ENCODE results near the gene PMEL. TPM values are rescaled to one million over a fixed set of nuclear protein-coding genes. Genes with fewer than 3 reads are reported as not detected.
"Not testable (repeated sequence)": the region's sequence is repeated elsewhere in the genome, so short reads cannot be mapped to it uniquely, and the experiment has no call there.

Gene PMEL
- total and polyA plus RNA-seq, 12 donors = 0.35 to 3.8 (median 1.3) TPM; not detected in 1

DNA sequence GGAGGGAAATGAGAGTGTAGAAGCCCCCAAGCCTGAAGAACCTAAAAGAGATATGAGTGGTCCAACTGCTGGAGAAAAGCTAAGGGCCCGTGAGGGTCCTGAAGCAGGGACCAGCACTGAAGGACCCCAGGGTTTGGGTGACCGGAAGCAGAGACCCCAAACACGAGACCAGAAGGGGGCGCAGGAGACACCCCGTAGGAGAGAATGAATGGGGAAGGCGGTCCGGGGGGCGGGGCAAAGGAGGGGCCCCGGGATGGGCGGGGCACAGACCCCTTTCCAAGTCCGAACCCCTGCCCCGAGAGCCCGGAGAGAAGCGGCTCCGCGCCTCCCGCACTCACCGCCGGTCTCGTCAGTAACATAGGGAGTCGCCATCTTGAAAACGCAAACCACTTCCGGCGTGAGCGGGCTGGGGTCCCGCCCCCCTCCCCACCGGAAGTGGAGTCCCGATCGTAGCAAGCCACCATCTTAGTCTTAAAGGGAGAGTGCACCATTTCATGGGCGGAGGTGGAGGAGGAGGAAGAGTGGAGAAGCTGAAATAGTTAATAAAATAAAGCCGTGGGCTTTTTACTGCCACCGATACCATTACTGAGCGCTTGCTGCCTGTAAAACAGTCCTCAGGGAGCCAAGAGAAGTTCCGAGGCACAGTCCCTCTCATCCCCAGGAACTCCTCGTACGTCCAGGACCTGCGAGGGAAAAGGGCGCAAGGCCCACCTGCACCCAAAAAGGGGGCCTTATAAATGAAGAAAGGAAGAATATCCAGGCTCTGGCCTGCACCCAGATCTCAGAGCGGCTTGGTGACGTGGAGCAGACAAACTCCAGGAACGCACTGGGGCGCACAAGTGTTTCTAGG, 38.9 kb downstream of the PMEL start:
- no peaks in the 10 kb centered on the region for H3K36me3 ChIP-seq (replicated peaks in 1 of 2)
- intact Hi-C loops (cut with DNase I) = no loop called here
- TF ChIP-seq CTCF (IDR thresholded peaks at IDR 0.05) (peak; percentile 19 to 73 (median 55)), POLR2A (IDR thresholded peaks at IDR 0.05) (peak in 1 of 2 donors; percentile 53)

DNA sequence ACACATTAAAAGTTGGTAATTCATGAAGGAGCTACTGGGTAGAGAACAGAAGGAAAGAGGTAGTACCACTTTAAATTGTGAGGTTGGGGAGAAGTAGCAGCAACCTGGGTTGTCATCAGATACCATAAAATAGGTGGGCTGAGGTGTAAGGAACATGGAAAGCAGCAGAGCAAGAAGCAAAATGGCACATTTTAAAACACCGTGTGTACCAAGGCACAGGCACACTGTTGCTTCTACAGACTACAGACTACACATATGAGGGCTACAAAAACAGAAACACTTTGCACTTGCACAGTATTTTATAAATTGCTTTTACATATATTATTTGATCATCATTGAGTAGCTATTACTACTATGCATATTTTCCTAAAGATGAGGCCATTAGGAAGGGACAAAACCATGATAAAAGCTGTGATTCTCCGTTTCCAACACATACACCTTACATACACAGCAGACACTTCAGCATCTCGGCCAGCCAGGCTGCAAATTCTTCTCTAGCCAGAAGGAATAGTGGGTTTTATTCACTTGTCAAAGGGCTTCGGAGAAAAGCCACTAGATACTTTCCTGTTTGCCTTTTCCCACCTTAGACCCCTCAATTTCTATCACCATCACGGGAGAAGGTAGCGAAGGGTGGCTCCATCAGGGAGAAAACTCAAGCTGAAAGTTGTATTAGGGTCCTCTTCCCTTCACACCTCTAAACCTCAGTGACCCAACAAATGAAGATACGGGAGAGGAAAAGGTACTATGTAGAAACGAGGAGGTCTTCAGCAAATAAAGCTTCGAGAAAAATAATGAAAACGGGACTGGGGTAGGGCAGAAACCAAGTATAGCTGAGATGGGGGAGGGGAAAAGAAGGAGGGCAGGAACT, 39.7 kb downstream of the PMEL start:
- TF ChIP-seq CTCF (IDR thresholded peaks at IDR 0.05) (no peak), POLR2A (IDR thresholded peaks at IDR 0.05) (no peak)
- H3K4me1 ChIP-seq (replicated peaks in 1 of 2) = peaks cover 20 to 63% of the 10 kb centered on the region in 2 donors
- intact Hi-C loops (cut with DNase I) = no loop called here
- H3K27me3 ChIP-seq = no peaks in the 10 kb centered on the region
- H3K27ac ChIP-seq = peak overlapping the region in 4 of 5 donors; percentile 85 to 96 (median 96)
- no peaks in the 10 kb centered on the region for H3K36me3 ChIP-seq (replicated peaks in 1 of 2)
- WGBS, 4 donors = 9 to 11% (median 10%) methylated on average over 10 of the region's 10 CpGs
- no peak for DNase-seq
- H3K4me3 ChIP-seq = peak overlapping the region; percentile 82 to 98 (median 92)
- no peaks in the 10 kb centered on the region for H3K9me3 ChIP-seq (replicated peaks in 1 of 3)

More for the DNA sequence above, 38.9 kb downstream of the PMEL start:
- DNase-seq = peak; percentile 83 to 94 (median 88)
- H3K27ac ChIP-seq = peak overlapping the region; percentile 85 to 96 (median 95)
- WGBS, 4 donors = 0% methylated on average over 23 to 42 of the region's 42 CpGs
- peak overlapping the region; percentile 82 to 98 (median 92) for H3K4me3 ChIP-seq
- H3K9me3 ChIP-seq (replicated peaks in 1 of 3) = no peaks in the 10 kb centered on the region
- peaks cover 21 to 65% of the 10 kb centered on the region in 2 donors for H3K4me1 ChIP-seq (replicated peaks in 1 of 2)
- no peaks in the 10 kb centered on the region for H3K27me3 ChIP-seq

DNA sequence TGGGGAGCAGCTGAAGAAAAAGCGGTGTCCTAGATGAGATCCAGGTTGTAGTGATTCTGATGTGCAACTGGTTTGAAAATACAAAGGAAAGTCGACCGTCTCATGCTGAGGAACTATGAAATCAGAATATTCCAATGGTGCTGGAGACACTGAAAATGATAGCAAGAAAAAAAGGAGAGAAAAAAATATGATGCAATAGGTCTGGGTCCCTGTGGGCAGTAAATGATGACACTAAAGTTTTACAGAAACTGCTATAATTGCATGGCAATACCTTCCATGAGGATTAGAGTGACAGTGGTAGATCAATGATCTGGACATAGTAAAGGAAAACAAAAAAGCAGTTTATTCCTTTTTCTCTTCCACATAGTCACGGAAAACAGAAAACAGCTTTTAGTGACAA, 40.5 kb downstream of the PMEL start:
- H3K4me3 ChIP-seq = no peak overlapping the region
- no peaks in the 10 kb centered on the region for H3K9me3 ChIP-seq (replicated peaks in 1 of 3)
- peaks cover 14 to 60% of the 10 kb centered on the region in 2 donors for H3K4me1 ChIP-seq (replicated peaks in 1 of 2)
- H3K36me3 ChIP-seq (replicated peaks in 1 of 2) = no peaks in the 10 kb centered on the region
- DNase-seq = no peak
- intact Hi-C loops (cut with DNase I) = no loop called here
- H3K27me3 ChIP-seq = no peaks in the 10 kb centered on the region
- no peak for TF ChIP-seq CTCF (IDR thresholded peaks at IDR 0.05)
- TF ChIP-seq POLR2A (IDR thresholded peaks at IDR 0.05) = no peak
- no peak overlapping the region for H3K27ac ChIP-seq
- WGBS, 4 donors = 81 to 90% (median 81%) methylated on average over 4 of the region's 4 CpGs

- H3K4me1 ChIP-seq (replicated peaks in 1 of 2) = peaks cover 9 to 44% of the 10 kb centered on the region in 2 donors
- H3K9me3 ChIP-seq (replicated peaks in 1 of 3); H3K4me3 ChIP-seq; H3K36me3 ChIP-seq (replicated peaks in 1 of 2); H3K27ac ChIP-seq; intact Hi-C loops (cut with DNase I); H3K27me3 ChIP-seq: not testable (repeated sequence)
- peak in 2 of 7 donors; percentile 22 to 40 for DNase-seq
- WGBS, 4 donors = 71 to 81% (median 78%) methylated on average over 9 of the region's 9 CpGs
Measured at GRCh38 chr12:55923648-55924047, 42.2 kb downstream of the PMEL start.

All from adrenal gland (tissue), 12 donors.